ENCODE data around the gene DYNC2I2.
A peak's percentile ranks its signal among the peaks of the same experiment; 100 is the strongest.
"Not testable (repeated sequence)": the region's sequence is repeated elsewhere in the genome, so short reads cannot be mapped to it uniquely, and the experiment has no call there.

The DYNC2I2 gene

DNA sequence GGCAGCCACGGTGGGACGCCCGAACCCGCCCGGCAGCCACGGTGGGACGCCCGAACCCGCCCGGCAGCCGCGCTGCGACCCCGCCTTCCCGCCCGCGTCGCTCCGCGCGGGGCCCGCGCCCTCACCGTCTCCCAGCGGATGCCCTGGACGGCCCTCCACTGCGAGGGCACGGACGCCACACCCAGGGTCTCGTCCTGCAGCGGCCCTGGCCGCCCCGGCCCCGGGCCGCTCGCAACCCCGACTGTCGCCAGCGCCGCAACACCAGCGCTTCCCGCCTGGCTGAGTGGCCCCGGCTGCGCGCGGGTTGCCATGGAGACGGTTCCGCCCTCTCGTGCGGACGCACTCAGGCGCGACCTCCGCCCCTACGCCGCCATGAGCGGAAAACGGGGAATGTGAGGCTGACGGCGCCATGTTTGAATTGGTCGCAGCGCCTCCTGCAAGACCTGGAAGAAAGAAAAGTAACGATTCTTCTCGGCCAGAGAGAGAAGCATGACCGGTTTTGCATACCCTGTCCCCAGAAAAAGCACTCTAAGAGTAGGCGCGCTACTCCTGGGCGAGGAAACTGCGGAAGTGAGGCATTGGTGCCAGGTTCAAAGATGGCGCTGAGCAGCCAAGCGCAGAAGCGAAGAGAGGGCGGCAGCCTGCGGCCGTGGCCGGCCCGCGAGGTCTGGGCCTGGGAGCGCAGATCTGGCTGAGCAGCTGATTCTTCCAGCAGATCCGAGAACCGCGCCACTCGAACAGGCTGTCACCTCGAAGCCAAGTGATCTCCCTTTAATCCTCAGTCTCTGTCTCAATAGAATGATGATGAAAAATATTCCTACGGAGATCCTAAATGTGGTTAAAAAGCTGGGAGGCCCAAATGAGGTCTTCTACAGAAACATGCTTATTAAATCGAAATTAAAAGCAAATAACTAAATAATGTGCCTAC, at the start of gene DYNC2I2:
DYNC2I2 (minus strand) TSS at position 432 of the 928 bp plus-strand sequence; CDS start at position 311, 121 bp downstream.
- peak; percentile 82 for DNase-seq (ENCODE audit: low read depth, low spot score)

GRCh38 chr9:128706045-128706444, 49.4 kb upstream of the DYNC2I2 start:
- no peak for DNase-seq (ENCODE audit: low read depth, low spot score)

DNA sequence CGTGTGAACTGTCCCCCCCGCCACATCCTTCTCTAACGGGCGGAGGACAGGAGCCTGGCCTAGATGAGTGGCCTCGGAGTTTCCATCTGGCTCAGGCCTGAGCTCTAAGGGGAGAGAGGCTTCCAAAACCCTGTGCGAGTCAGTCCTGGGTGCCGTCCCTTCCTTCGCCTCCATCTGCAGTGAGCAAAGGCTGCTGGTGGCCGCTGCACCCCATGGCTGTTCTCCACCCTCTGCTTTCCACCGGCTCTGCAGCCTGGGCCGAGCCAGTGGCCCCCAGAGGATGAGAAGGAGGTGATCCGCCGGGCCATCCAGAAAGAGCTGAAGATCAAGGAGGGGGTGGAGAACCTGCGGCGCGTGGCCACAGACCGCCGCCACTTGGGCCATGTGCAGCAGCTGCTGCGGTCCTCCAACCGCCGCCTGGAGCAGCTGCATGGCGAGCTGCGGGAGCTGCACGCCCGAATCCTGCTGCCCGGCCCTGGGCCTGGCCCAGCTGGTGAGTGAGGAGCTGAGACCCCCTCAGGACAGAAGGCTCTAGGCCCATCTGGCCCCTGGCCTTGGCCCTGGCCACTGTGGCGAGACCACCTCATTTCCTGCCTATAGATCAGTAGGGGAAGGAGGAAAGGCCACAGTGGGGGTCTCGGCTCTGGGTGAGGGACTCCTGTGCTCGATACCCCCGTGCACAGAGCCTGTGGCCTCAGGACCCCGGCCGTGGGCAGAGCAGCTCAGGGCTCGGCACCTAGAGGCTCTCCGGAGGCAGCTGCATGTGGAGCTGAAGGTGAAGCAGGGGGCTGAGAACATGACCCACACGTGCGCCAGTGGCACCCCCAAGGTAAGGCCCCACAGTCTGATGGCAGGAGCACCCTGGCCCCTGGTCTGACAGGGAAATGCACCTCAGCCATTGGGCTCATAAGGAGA, 48.7 kb upstream of the DYNC2I2 start:
- DNase-seq (ENCODE audit: low read depth, low spot score): no peak

DNA sequence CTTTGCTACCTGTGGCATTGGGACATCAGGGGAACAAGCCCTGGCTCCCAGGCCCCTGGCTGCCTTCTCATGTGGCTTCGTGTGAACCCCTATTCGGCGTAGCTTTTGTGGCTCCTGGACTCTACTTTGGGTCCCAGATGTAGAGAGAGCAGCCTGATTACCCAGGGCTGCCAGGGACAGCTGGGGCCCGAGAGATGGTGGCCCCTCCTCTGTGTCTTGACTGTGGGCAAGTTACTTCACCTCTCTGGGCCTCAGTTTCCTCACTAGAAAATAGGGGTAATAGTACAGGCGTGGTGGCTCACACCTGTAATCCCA, 47.7 kb upstream of the DYNC2I2 start:
- no peak for DNase-seq (ENCODE audit: low read depth, low spot score)

DNA sequence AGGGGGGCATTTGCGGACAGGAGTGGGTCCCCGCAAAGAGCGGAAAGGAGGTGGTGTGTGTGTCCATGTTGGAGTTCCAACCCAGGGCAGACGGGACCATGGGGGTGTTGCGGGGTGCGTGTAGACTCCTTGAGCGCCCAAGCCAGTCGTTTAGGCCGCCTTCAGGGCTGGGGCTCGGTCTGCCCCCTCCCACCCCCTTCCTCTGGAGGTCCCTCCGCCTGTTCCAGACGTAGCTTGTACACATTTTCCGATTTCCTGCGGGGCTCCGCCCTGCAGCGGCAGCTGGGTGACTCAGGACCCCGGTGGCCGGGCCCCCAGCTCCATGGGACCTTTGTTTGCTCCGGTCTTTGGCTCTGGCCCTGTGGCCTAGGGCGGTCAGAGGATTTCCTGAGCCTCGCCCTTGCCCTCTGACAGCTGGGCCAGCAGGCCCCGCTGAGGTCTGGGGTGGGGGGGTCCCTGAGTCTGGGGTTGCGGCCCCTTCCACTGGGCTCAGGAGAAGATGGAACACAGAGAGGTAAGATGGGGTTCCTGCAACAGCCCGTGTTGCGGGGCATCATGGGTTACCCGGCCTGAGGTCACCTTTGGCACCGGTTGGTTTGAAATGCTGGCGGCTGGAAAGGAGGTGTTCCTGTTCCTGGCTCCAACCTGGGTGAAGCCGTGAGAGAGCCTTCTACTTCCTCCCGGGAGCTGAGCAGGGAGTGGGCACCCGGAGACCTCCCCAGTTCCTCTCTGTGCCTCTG, 47.1 kb upstream of the DYNC2I2 start:
- no peak for DNase-seq (ENCODE audit: low read depth, low spot score)

- no peak for DNase-seq (ENCODE audit: low read depth, low spot score)
These were observed 46.4 kb upstream of the DYNC2I2 start for GRCh38 chr9:128702949-128703615.

GRCh38 chr9:128702445-128702948, 45.9 kb upstream of the DYNC2I2 start, which contains the start of gene PKN3:
Gene PKN3 (plus strand): TSS chr9:128702503. CDS start chr9:128702916, 413 bp downstream.
- no peak for DNase-seq (ENCODE audit: low read depth, low spot score)

GRCh38 chr9:128701227-128701854, 44.7 kb upstream of the DYNC2I2 start:
- DNase-seq (ENCODE audit: low read depth, low spot score): no peak

DNA sequence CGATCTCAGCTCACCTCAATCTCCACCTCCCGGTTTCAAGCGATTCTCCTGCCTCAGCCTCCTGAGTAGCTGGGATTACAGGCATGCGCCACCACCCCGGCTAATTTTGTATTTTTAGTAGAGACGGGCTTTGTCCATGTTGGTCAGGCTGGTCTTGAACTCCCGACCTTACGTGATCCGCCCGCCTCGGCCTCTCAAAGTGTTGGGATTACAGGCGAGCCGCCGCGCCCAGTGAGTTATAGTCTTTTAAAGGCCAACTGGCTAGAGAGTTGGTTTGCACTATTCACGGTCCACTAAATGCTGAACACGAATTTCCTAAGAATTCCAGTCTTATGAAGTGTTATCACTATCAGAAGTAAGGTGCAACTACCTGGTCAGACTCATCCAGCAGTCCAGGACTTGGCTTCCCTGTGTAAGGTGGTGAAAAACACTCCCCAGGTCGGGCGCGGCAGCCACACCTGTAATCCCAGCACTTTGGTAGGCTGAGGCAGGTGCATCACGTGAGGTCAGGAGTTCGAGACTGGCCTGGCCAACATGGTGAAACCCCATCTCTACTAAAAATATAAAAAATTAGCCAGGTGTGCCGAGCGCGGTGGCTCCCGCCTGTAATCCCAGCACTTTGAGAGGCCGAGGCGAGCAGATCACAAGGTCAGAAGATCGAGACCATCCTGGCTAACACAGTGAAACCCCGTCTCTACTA, 42.6 kb upstream of the DYNC2I2 start:
- DNase-seq (ENCODE audit: low read depth, low spot score): not testable (repeated sequence)

DNA sequence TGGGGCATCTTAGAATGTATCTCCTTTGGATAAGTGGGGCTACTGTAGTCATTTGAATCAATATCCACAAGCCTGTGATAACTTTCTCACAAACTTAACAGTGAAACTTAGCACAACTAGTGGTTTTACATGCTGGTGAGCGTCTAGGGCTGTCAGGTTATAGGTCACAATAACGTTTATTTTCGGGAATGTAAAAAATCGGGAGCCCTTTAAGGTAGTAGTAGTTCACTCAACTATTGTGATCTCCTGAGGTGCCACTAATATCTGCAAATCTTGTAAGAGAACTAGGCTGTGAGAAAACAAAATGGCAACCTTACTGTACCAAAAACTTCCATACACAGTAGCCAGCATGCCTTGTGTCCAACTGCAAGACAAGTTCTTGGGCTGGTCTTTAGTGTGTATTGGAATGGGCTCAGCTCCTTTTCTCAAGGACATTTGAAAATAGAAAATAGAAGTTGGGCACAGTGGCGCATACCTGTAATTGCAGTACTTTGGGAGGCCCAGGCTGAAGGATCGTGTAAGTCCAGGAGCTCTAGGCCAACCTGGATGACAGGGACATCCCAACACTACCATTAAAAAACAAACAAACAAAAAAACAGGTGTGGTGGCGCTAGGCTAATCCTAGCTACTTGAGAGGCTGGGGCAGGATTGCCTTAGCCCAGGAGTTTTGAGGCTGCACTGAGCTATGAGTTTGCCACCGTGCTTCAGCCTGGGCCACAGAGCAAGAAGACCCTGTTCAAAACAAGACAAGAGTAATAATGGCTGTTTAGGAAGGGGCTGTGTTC, 40.5 kb upstream of the DYNC2I2 start:
- no peak for DNase-seq (ENCODE audit: low read depth, low spot score)

GRCh38 chr9:128694344-128694743, 37.7 kb upstream of the DYNC2I2 start:
- DNase-seq (ENCODE audit: low read depth, low spot score): no peak

GRCh38 chr9:128693738-128694137, 37.1 kb upstream of the DYNC2I2 start:
- not testable (repeated sequence) for DNase-seq (ENCODE audit: low read depth, low spot score)

- DNase-seq (ENCODE audit: low read depth, low spot score): no peak
These were observed 34.0 kb upstream of the DYNC2I2 start for GRCh38 chr9:128690684-128691034.

GRCh38 chr9:128689820-128690683, 33.4 kb upstream of the DYNC2I2 start:
- no peak for DNase-seq (ENCODE audit: low read depth, low spot score)

DNA sequence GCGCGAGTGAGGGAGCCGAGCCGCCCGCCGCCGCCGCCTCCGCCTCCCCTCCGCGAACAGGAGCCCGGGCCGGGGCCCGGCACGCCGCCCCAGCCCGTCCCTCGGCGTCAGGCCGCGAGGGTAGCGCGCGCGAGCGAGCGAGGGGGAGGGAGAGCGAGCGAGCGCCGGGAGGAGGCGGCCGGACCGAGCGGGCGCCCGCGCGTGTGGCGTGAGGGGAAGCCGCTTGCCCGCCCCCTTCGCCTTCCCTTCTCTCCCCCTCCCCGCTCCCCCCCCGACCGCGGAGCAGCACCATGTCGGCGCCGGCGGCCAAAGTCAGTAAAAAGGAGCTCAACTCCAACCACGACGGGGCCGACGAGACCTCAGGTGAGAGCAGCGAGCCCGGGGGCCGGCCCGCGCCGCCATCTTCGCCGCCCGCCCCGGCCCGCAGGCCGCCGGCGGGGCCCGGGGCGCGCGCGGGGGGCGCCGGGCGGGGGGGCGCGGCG, 32.7 kb upstream of the DYNC2I2 start:
- DNase-seq (ENCODE audit: low read depth, low spot score): no peak

DNA sequence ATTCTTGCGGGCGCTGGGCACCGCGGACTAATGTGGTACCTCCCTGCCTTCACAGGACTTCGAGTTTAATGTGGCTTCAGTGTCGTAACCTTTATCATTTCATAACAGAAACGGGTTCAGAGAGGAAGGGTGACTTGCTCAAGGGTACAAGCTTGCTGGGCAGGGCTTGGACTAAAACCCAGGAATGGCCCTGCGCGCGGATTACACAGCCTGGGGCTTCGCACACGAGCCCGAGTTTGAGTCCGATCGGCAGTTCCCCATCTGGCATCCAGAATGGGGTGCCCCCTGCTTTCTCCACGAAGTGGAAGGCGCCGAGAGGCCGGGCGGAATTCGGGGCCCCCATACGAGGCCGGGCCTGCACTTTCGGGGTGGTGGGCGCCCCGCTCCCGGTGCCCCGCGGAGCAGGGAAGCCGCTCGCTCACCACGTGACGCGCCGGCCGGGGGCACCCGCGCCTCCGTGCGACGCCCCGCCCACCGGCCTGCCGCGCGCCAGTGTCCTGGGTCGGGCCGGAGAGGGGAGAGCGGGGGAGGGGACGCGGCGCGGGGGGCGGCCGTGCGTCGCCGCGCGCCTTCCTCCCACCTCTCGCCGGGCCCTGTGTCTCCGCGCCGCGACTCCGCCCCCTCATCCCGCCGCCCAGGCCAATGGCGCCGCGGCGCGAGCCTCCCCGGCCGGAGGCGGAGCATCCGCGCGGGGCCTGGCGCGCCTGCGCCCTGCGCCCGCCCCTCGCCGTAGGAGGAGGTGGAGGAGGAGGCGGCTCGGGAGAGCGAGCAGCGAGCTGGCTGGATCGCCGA, 32.0 kb upstream of the DYNC2I2 start, which contains the start of gene SET:
SET (plus strand) TSS at position 722 of the 792 bp plus-strand sequence. CDS start 361 bp downstream, outside the sequence.
- peak; percentile 48 for DNase-seq (ENCODE audit: low read depth, low spot score)

- no peak for DNase-seq (ENCODE audit: low read depth, low spot score)
These were observed 30.8 kb upstream of the DYNC2I2 start for GRCh38 chr9:128687453-128687852.
